T-cell (primary cell): ENCODE results near the gene ARHGDIG. TPM values are rescaled to one million over a fixed set of nuclear protein-coding genes. Genes with fewer than 3 reads are reported as not detected.
"Not testable (repeated sequence)": the region's sequence is repeated elsewhere in the genome, so short reads cannot be mapped to it uniquely, and the experiment has no call there.

Experiments
- ATAC-seq, 4 experiments: fragments of 200-7000 bp in 3 of 4; fragments of 150-1000 bp in 1 of 4; cut with Tn5 transposase; replicated peaks in 1 of 4; 1 replicate in 3 of 4; 2 replicates in 1 of 4; pipeline ENCODE4 v1.10.0; 2021; ENCODE audit warnings: moderate library complexity in 3 of 4, mild to moderate bottlenecking in 2 of 4, moderate number of reproducible peaks in 1 of 4
- CTCF ChIA-PET, 2 donors: fragments of 300-600 bp; sonication (Branson Sonifier 250); formaldehyde crosslinking; loops; one replicate each; lab custom pipeline; 2022; ENCODE audit warnings: antibody characterized with exemption in 2 of 2; lab: Charles Lee
- POLR2A ChIA-PET, 2 donors: fragments of 300-600 bp; sonication (Branson Sonifier 250); formaldehyde crosslinking; loops; one replicate each; lab custom pipeline; 2022; ENCODE audit warnings: antibody characterized with exemption in 2 of 2; lab: Charles Lee
- DNase-seq, 35 experiments: peaks; one replicate each; pipeline versions ENCODE4 v3.0.0 to v3.0.0-alpha.2; 2013 to 2023
- H3K27ac ChIP-seq: one replicate; pipeline ENCODE4 v1.5.1; 2013; ENCODE audit warnings: low read length
- H3K27me3 ChIP-seq, 2 experiments: replicated peaks in 1 of 2; 1 replicate in 1 of 2; 2 replicates in 1 of 2; pipeline versions ENCODE4 v1.6.1 to v1.7.0; 2013; ENCODE audit warnings: low read length in 1 of 2, mixed read lengths in 1 of 2; ENCODE audit not compliant: control insufficient read depth in 2 of 2, insufficient read depth in 2 of 2; ENCODE audit errors: extremely low read depth in 1 of 2
- H3K36me3 ChIP-seq, 2 donors: 1 replicate in 1 of 2; 2 replicates in 1 of 2; pipeline versions ENCODE4 v1.6.1 to v1.7.0; 2013; ENCODE audit warnings: low read length in 1 of 2; ENCODE audit not compliant: control insufficient read depth in 2 of 2, insufficient read depth in 1 of 2; ENCODE audit errors: extremely low read depth in 1 of 2
- H3K4me1 ChIP-seq, 2 experiments: 1 replicate in 1 of 2; 2 replicates in 1 of 2; pipeline versions ENCODE4 v1.6.1 to v1.7.0; 2013; ENCODE audit warnings: low read length in 2 of 2, mixed read lengths in 1 of 2; ENCODE audit not compliant: insufficient read depth in 2 of 2, control insufficient read depth in 1 of 2; ENCODE audit errors: extremely low read depth in 1 of 2
- H3K4me3 ChIP-seq, 2 donors: 1 replicate in 1 of 2; 2 replicates in 1 of 2; pipeline versions ENCODE4 v1.5.1 to v1.7.0; 2013; ENCODE audit warnings: mild to moderate bottlenecking in 2 of 2, low read length in 1 of 2, moderate library complexity in 1 of 2; ENCODE audit not compliant: control insufficient read depth in 1 of 2; ENCODE audit errors: extremely low read depth in 1 of 2
- H3K9me3 ChIP-seq: 2 replicates; pipeline ENCODE4 v1.7.0; 2013
- H3K27ac Mint-ChIP-seq, 2 donors: one replicate each; pipeline ENCODE4 v1.8.0; 2020 to 2021; ENCODE audit warnings: mild to moderate bottlenecking in 2 of 2, mixed read lengths in 2 of 2
- H3K27me3 Mint-ChIP-seq, 2 donors: one replicate each; pipeline ENCODE4 v1.8.0; 2021 to 2022; ENCODE audit warnings: mixed read lengths in 2 of 2
- H3K36me3 Mint-ChIP-seq: one replicate; pipeline ENCODE4 v1.8.0; 2021; ENCODE audit warnings: mixed read lengths
- H3K4me1 Mint-ChIP-seq, 3 donors: one replicate each; pipeline ENCODE4 v1.8.0; 2020 to 2022; ENCODE audit warnings: mixed read lengths in 3 of 3, mild to moderate bottlenecking in 1 of 3
- H3K4me3 Mint-ChIP-seq, 3 donors: one replicate each; pipeline ENCODE4 v1.8.0; 2020 to 2022; ENCODE audit warnings: mild to moderate bottlenecking in 3 of 3, mixed read lengths in 3 of 3, moderate library complexity in 3 of 3
- H3K9me3 Mint-ChIP-seq, 3 donors: one replicate each; pipeline ENCODE4 v1.8.0; 2020 to 2022; ENCODE audit warnings: mixed read lengths in 3 of 3
- WGBS: methylation state at CpG from one replicate; pipeline ENCODE4 v1.1.5; 2013; ENCODE audit warnings: missing lambda C conversion rate; ENCODE audit not compliant: insufficient coverage; 5-methylcytosine and 5-hydroxymethylcytosine counted together
- total RNA-seq, 35 experiments: library from RNA in 6 of 35; stranded (reverse) in 6 of 35; fragments of 120-200 nt in 1 of 35; gene quantifications; one replicate each; pipeline versions ENCODE4 v1.2.1 to v1.2.4 and lab custom pipeline; 2013 to 2026

Gene ARHGDIG
- total RNA-seq, 5 donors from 2014 or later (not counting 1 experiment from before 2014, with no cell fraction given): 0.40 to 1.6 (median 0.59) TPM; not detected in 2

GRCh38 chr16:325375-326145, 45.2 kb downstream of the ARHGDIG start:
- Histone ChIP-seq H3K9me3 (no peaks in the 10 kb centered on the region), H3K4me3 (peak overlapping the region; percentile 33 to 53), H3K36me3 (no peaks in the 10 kb centered on the region), H3K27me3 (no peaks in the 10 kb centered on the region), H3K27ac (peak overlapping the region; percentile 84), H3K4me1 (peaks cover 20 to 76% of the 10 kb centered on the region in 2 experiments)
- Mint-ChIP-seq H3K4me1 (peaks cover 64 to 73% (median 66%) of the 10 kb centered on the region in 3 donors), H3K27me3 (no peaks in the 10 kb centered on the region), H3K36me3 (peaks cover 5% of the 10 kb centered on the region), H3K9me3 (no peaks in the 10 kb centered on the region), H3K4me3 (peak overlapping the region; percentile 67 to 80 (median 70)), H3K27ac (peak overlapping the region; percentile 80 to 91)
- ChIA-PET CTCF (interaction anchor here in 1 of 2 donors (0.6 to 1.2 kb wide), 4 partner anchors 27 to 314 kb away, joined by 4 to 6 read pairs (median 4); no protein-coding TSS in a partner anchor), POLR2A (interaction anchor here in 1 of 2 donors (0.7 kb wide), 1 partner anchor 25 kb away, joined by 3 read pairs; no protein-coding TSS in a partner anchor)
- WGBS: 70% methylated on average over 19 of the region's 28 CpGs
- ATAC-seq (no peak), DNase-seq (peak in 1 of 35 experiments; percentile 24)

DNA sequence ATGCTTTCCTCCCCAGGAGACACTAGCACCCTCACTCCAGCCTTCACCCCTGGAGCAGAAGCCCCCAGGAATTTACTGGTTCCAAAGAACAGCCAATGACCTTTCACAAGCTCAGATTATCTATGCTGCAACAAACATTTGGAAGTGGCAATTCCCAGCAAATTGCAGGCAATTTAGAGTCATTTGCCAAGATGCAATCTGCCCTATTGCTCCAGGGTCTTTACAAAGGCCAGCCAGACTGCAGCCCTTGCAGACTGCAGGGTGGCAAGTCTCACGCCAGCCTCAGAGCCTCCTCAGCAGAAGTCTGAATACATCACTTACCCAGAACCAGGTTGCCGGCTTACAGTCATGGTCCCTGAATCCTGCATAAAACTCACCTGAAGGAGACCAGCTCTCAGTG, 50.4 kb downstream of the ARHGDIG start:
- no peak overlapping the region for H3K4me3 Mint-ChIP-seq
- ChIA-PET POLR2A (no interaction called here), CTCF (interaction anchor here in 1 of 2 donors (0.5 kb wide), 1 partner anchor 9 kb away, joined by 3 read pairs; no protein-coding TSS in a partner anchor)
- H3K27me3 ChIP-seq: no peaks in the 10 kb centered on the region
- peaks cover 4 to 63% of the 10 kb centered on the region in 2 experiments for H3K4me1 ChIP-seq
- peaks cover 64 to 78% (median 70%) of the 10 kb centered on the region in 3 donors for H3K4me1 Mint-ChIP-seq
- DNase-seq (no peak), ATAC-seq (no peak)
- no peaks in the 10 kb centered on the region for H3K27me3 Mint-ChIP-seq
- no peaks in the 10 kb centered on the region for H3K9me3 Mint-ChIP-seq
- no peak overlapping the region for H3K27ac ChIP-seq
- no peak overlapping the region for H3K27ac Mint-ChIP-seq
- H3K4me3 ChIP-seq: no peak overlapping the region
- H3K9me3 ChIP-seq: no peaks in the 10 kb centered on the region
- 89% methylated on average over 1 of the region's 2 CpGs for WGBS
- peaks cover 7% of the 10 kb centered on the region for H3K36me3 Mint-ChIP-seq
- no peaks in the 10 kb centered on the region for H3K36me3 ChIP-seq

DNA sequence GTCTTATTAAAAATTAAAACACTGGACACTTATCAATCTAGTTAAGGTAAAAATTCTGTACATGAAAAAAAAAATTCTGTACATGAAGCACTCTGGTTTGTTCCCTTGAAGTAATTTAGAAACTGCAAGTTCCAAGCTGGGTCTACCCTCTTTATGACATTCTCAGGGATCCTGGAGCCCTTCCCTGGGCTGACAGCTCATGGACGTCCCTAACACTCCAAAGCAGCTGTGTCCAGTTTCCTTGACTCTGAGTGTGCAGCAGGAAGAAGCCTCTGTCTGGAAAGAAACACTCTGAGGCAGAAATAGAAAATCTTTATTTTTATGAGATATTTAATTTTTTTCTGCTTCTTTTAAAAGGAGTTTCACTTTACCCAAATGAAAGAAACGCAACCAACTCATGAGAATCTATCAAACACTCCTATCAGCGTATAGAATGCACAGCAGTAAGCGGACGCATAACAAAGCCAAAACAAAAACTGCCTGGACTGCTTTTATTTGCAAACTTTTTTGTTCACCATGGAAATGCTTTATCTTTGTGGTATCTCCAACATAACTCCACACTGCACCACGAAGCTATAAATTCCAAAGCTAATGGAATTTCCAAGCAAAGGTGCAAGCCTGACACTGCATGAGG, 50.9 kb downstream of the ARHGDIG start:
- H3K36me3 Mint-ChIP-seq, H3K4me3 ChIP-seq, H3K27me3 ChIP-seq, H3K9me3 Mint-ChIP-seq, POLR2A ChIA-PET, ATAC-seq, H3K36me3 ChIP-seq, H3K27me3 Mint-ChIP-seq, DNase-seq, H3K27ac Mint-ChIP-seq, CTCF ChIA-PET, H3K27ac ChIP-seq, H3K9me3 ChIP-seq, H3K4me3 Mint-ChIP-seq: not testable (repeated sequence)
- no CpG with 5 or more reads among the region's 6 CpGs for WGBS
- H3K4me1 Mint-ChIP-seq: peaks cover 68 to 79% (median 72%) of the 10 kb centered on the region in 3 donors
- H3K4me1 ChIP-seq: peaks cover 2 to 62% of the 10 kb centered on the region in 2 experiments

Other genes with a start within 250 kb of the ARHGDIG start
- 10 to 100 TPM; 11.1 to 24.3 (median 21.3) TPM for gene POLR3K, start 227.0 kb upstream of the ARHGDIG start, total RNA-seq
- gene SNRNP25, start 226.8 kb upstream of the ARHGDIG start, total RNA-seq: 10 to 100 TPM in 2 of 5 donors, 1 to 10 TPM in 3; 6.8 to 11.4 (median 9.0) TPM
- under 1 TPM; 0.19 to 0.93 (median 0.53) TPM for gene RHBDF1, start 208.0 kb upstream of the ARHGDIG start, total RNA-seq
- gene MPG, start 202.4 kb upstream of the ARHGDIG start, total RNA-seq: 10 to 100 TPM; 18.3 to 48.2 (median 38.7) TPM
- gene NPRL3, start 141.9 kb upstream of the ARHGDIG start, total RNA-seq: 10 to 100 TPM; 29.3 to 44.1 (median 39.2) TPM
- gene HBZ, start 127.9 kb upstream of the ARHGDIG start, total RNA-seq: under 1 TPM in 3 of 5 donors, not detected in 2; 0.51 to 0.76 (median 0.59) TPM
- not detected for gene HBM, start 114.6 kb upstream of the ARHGDIG start, total RNA-seq
- 10 to 100 TPM in 1 of 5 donors, not detected in 4; 13.2 TPM for gene HBA2, start 107.7 kb upstream of the ARHGDIG start, total RNA-seq
- 1 to 10 TPM in 3 of 5 donors, not detected in 2; 5.5 to 6.4 (median 6.0) TPM for gene HBA1, start 103.9 kb upstream of the ARHGDIG start, total RNA-seq
- not detected for gene HBQ1, start 100.1 kb upstream of the ARHGDIG start, total RNA-seq
- 100 to 1,000 TPM; 134 to 170 (median 158) TPM for gene LUC7L, start 51.1 kb upstream of the ARHGDIG start, total RNA-seq
- 10 to 100 TPM; 31.6 to 38.2 (median 36.1) TPM for gene FAM234A, start 45.8 kb upstream of the ARHGDIG start, total RNA-seq
- gene RGS11, start 4.6 kb upstream of the ARHGDIG start, total RNA-seq: under 1 TPM in 1 of 5 donors, not detected in 4; 0.54 TPM
- under 1 TPM in 3 of 5 donors, not detected in 2; 0.38 to 0.54 (median 0.53) TPM for gene PDIA2, start 2.6 kb downstream of the ARHGDIG start, total RNA-seq
- gene AXIN1, start 72.1 kb downstream of the ARHGDIG start, total RNA-seq: 10 to 100 TPM; 38.5 to 58.9 (median 50.4) TPM
- 10 to 100 TPM; 29.3 to 43.8 (median 34.5) TPM for gene MRPL28, start 89.9 kb downstream of the ARHGDIG start, total RNA-seq
- gene PGAP6, start 101.4 kb downstream of the ARHGDIG start, total RNA-seq: 100 to 1,000 TPM in 4 of 5 donors, 10 to 100 TPM in 1; 34.9 to 143 (median 122) TPM
- 10 to 100 TPM; 32.5 to 48.4 (median 41.3) TPM for gene NME4, start 116.6 kb downstream of the ARHGDIG start, total RNA-seq
- 10 to 100 TPM; 10.5 to 17.6 (median 11.3) TPM for gene DECR2, start 121.3 kb downstream of the ARHGDIG start, total RNA-seq
- gene RAB11FIP3, start 145.1 kb downstream of the ARHGDIG start, total RNA-seq: 10 to 100 TPM; 36.9 to 49.0 (median 44.1) TPM
- gene CAPN15, start 247.1 kb downstream of the ARHGDIG start, total RNA-seq: 10 to 100 TPM; 61.7 to 89.0 (median 82.7) TPM